HepG2 (cell line): Measurements from ENCODE around the gene ZFP90. TPM values are rescaled to one million over a fixed set of nuclear protein-coding genes. Genes with fewer than 3 reads are reported as not detected.

ENCODE experiments used
- BRD4 ChIP-seq: sonication (generic); formaldehyde crosslinking; IDR thresholded peaks from 2 replicates; pipeline ENCODE4 v1.4.0; 2020; ENCODE audit warnings: missing genetic modification reagents
- CBFB ChIP-seq: sonication (generic); formaldehyde crosslinking; IDR thresholded peaks from 2 replicates; pipeline ENCODE4 v1.4.0; 2020; ENCODE audit warnings: missing genetic modification reagents
- ETV6 ChIP-seq: sonication (generic); formaldehyde crosslinking; conservative IDR thresholded peaks from 2 replicates; pipeline ENCODE4 v1.4.0; 2020; ENCODE audit warnings: missing genetic modification reagents
- IKZF1 ChIP-seq: fragments of 450-650 bp; IDR thresholded peaks from 2 replicates; pipeline ENCODE4 v1.7.1; 2016
- KLF16 ChIP-seq, 2 experiments: sonication (generic) in 1 of 2; formaldehyde crosslinking in 1 of 2; IDR thresholded peaks; 2 replicates each; pipeline versions ENCODE4 v1.6.1 to v1.8.0; 2016 to 2023; ENCODE audit warnings: missing genetic modification reagents in 2 of 2, missing compliant biosample characterization in 1 of 2
- MAFK ChIP-seq, 2 experiments: IDR thresholded peaks in 1 of 2; conservative IDR thresholded peaks in 1 of 2; 2 replicates each; pipeline ENCODE4 v1.6.1; 2011; ENCODE audit warnings: improper control_type of control experiment in 2 of 2, low read length in 2 of 2
- NONO ChIP-seq, 2 experiments: fragments of 450-650 bp in 1 of 2; sonication (generic) in 1 of 2; formaldehyde crosslinking in 1 of 2; IDR thresholded peaks in 1 of 2; conservative IDR thresholded peaks in 1 of 2; 2 replicates each; pipeline versions ENCODE4 v1.6.1 to v1.8.0; 2017 to 2022; ENCODE audit warnings: mild to moderate bottlenecking in 1 of 2, missing genetic modification reagents in 1 of 2, moderate library complexity in 1 of 2
- NPAS2 ChIP-seq: sonication (generic); formaldehyde crosslinking; IDR thresholded peaks from 2 replicates; pipeline ENCODE4 v1.8.0; 2022; ENCODE audit warnings: mild to moderate bottlenecking, missing genetic modification reagents, borderline replicate concordance
- SRY ChIP-seq: sonication (generic); formaldehyde crosslinking; IDR thresholded peaks from 2 replicates; pipeline ENCODE4 v1.8.0; 2022; ENCODE audit warnings: mild to moderate bottlenecking, missing genetic modification reagents
- ZBTB7B ChIP-seq: sonication (generic); formaldehyde crosslinking; IDR thresholded peaks from 2 replicates; pipeline ENCODE4 v1.4.0; 2020; ENCODE audit warnings: missing genetic modification reagents
- ZNF124 ChIP-seq: sonication (generic); formaldehyde crosslinking; IDR thresholded peaks from 2 replicates; pipeline ENCODE4 v1.4.0; 2020; ENCODE audit warnings: missing genetic modification reagents
- ZNF431 ChIP-seq: sonication (generic); formaldehyde crosslinking; IDR thresholded peaks from 2 replicates; pipeline ENCODE4 v1.9.0; 2022; ENCODE audit warnings: missing genetic modification reagents, low read depth, mild to moderate bottlenecking, borderline replicate concordance
- ZNF557 ChIP-seq: sonication (generic); formaldehyde crosslinking; IDR thresholded peaks from 2 replicates; pipeline ENCODE4 v1.4.0; 2020; ENCODE audit warnings: missing genetic modification reagents
- ZSCAN21 ChIP-seq: sonication (generic); formaldehyde crosslinking; IDR thresholded peaks from 2 replicates; pipeline ENCODE4 v1.8.0; 2022; ENCODE audit warnings: mild to moderate bottlenecking, missing genetic modification reagents, moderate library complexity, borderline replicate concordance
- polyA plus RNA-seq, 8 experiments: library from polyadenylated mRNA; depleted of rRNA in 3 of 8; stranded (reverse) in 7 of 8; unstranded in 1 of 8; fragments of >200 nt; fragmentation: Illumina TruSeq in 4 of 8; extraction: Trizol in 4 of 8; gene quantifications; 2 replicates each; pipeline versions ENCODE4 v1.2.1 to v1.2.3, GENCODE V29; 2011 to 2016; ENCODE audit warnings: low read depth in 4 of 8, missing spikeins in 1 of 8, mixed read lengths in 1 of 8; ENCODE audit not compliant: insufficient read depth in 1 of 8
- total RNA-seq, 5 experiments: library from RNA; depleted of rRNA; stranded (reverse); fragments of >200 nt; fragmentation: Illumina TruSeq; extraction: Trizol; gene quantifications; 2 replicates each; pipeline ENCODE4 v1.2.3, GENCODE V29; 2016; ENCODE audit warnings: low read depth in 1 of 5
- TF ChIP-seq, protein P1 (sequence below): sonication (generic); formaldehyde crosslinking; IDR thresholded peaks from 2 replicates; pipeline ENCODE4 v1.4.0; 2020; ENCODE audit warnings: missing genetic modification reagents
- TF ChIP-seq, protein P2 (sequence below): sonication (generic); formaldehyde crosslinking; IDR thresholded peaks from 2 replicates; pipeline ENCODE4 v1.9.0; 2022; ENCODE audit warnings: missing genetic modification reagents, mild to moderate bottlenecking, borderline replicate concordance
- TF ChIP-seq, protein P3 (sequence below): sonication (generic); formaldehyde crosslinking; IDR thresholded peaks from 2 replicates; pipeline ENCODE4 v1.4.0; 2020; ENCODE audit warnings: missing genetic modification reagents, borderline replicate concordance
- TF ChIP-seq, protein P4 (sequence below): IDR thresholded peaks from 2 replicates; pipeline ENCODE4 v1.6.1; 2012; ENCODE audit warnings: low read length, improper control_type of control experiment

ZFP90 gene
- total and polyA plus RNA-seq, 2 of the 13 experiments (the other 11 are each of a cell fraction or from before 2014, with no cell fraction given), result 17.6 to 18.9 TPM

DNA sequence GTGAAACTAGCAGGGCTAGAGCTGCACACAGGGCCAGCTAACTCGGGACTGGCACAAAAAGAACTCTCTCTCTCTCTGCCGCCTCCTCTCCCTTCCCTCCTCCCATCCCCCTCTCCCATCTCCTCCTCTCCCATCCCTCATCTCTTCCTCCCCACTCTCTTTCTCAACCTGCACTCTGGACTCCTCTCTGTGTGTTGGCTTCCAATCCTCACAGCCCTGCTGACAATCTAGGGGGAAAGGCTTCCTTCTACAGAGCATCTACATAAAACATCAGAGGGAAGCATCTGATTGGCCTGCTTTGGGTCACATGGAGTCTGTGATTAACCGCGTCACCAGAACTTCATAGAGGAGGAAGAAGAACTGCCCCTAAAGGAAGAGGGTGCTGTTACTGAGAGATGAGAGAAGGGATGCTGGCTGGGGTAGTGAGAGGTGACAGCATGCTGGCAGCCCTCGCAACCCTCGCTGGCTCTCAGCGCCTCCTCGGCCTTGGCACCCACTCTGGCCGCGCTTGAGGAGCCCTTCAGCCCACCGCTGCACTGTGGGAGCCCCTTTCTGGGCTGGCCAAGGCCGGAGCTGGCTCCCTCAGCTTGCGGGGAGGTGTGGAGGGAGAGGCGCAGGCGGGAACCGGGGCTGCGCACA lies 12.8 kb upstream of the ZFP90 start (continued):
- TF ChIP-seq MAFK (conservative IDR thresholded peaks at IDR 0.05 in 1 of 2, IDR thresholded peaks at IDR 0.05 in 1 of 2; ENCODE audit: low read length in 2 of 2), result no peak
- TF ChIP-seq, protein P1, sequence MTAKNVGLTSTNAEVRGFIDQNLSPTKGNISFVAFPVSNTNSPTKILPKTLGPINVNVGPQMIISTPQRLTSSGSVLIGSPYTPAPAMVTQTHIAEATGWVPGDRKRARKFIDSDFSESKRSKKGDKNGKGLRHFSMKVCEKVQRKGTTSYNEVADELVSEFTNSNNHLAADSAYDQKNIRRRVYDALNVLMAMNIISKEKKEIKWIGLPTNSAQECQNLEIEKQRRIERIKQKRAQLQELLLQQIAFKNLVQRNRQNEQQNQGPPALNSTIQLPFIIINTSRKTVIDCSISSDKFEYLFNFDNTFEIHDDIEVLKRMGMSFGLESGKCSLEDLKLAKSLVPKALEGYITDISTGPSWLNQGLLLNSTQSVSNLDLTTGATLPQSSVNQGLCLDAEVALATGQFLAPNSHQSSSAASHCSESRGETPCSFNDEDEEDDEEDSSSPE (CRISPR knock-in tag), result no peak
- TF ChIP-seq CBFB (CRISPR knock-in tag), result no peak
- no peak for TF ChIP-seq ZNF431 (CRISPR knock-in tag)
- TF ChIP-seq, protein P2, sequence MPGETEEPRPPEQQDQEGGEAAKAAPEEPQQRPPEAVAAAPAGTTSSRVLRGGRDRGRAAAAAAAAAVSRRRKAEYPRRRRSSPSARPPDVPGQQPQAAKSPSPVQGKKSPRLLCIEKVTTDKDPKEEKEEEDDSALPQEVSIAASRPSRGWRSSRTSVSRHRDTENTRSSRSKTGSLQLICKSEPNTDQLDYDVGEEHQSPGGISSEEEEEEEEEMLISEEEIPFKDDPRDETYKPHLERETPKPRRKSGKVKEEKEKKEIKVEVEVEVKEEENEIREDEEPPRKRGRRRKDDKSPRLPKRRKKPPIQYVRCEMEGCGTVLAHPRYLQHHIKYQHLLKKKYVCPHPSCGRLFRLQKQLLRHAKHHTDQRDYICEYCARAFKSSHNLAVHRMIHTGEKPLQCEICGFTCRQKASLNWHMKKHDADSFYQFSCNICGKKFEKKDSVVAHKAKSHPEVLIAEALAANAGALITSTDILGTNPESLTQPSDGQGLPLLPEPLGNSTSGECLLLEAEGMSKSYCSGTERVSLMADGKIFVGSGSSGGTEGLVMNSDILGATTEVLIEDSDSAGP, result no peak
- no peak for TF ChIP-seq SRY (CRISPR knock-in tag)
- TF ChIP-seq, protein P3, sequence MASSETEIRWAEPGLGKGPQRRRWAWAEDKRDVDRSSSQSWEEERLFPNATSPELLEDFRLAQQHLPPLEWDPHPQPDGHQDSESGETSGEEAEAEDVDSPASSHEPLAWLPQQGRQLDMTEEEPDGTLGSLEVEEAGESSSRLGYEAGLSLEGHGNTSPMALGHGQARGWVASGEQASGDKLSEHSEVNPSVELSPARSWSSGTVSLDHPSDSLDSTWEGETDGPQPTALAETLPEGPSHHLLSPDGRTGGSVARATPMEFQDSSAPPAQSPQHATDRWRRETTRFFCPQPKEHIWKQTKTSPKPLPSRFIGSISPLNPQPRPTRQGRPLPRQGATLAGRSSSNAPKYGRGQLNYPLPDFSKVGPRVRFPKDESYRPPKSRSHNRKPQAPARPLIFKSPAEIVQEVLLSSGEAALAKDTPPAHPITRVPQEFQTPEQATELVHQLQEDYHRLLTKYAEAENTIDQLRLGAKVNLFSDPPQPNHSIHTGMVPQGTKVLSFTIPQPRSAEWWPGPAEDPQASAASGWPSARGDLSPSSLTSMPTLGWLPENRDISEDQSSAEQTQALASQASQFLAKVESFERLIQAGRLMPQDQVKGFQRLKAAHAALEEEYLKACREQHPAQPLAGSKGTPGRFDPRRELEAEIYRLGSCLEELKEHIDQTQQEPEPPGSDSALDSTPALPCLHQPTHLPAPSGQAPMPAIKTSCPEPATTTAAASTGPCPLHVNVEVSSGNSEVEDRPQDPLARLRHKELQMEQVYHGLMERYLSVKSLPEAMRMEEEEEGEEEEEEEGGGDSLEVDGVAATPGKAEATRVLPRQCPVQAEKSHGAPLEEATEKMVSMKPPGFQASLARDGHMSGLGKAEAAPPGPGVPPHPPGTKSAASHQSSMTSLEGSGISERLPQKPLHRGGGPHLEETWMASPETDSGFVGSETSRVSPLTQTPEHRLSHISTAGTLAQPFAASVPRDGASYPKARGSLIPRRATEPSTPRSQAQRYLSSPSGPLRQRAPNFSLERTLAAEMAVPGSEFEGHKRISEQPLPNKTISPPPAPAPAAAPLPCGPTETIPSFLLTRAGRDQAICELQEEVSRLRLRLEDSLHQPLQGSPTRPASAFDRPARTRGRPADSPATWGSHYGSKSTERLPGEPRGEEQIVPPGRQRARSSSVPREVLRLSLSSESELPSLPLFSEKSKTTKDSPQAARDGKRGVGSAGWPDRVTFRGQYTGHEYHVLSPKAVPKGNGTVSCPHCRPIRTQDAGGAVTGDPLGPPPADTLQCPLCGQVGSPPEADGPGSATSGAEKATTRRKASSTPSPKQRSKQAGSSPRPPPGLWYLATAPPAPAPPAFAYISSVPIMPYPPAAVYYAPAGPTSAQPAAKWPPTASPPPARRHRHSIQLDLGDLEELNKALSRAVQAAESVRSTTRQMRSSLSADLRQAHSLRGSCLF, result no peak
- TF ChIP-seq NONO (IDR thresholded peaks at IDR 0.05), result no peak
- 0 out of 2 replicates have a peak, but pooled peaks have one; percentile 36 for TF ChIP-seq NONO (CRISPR knock-in tag; conservative IDR thresholded peaks at IDR 0.05)
- TF ChIP-seq IKZF1, result no peak
- TF ChIP-seq, protein P4, sequence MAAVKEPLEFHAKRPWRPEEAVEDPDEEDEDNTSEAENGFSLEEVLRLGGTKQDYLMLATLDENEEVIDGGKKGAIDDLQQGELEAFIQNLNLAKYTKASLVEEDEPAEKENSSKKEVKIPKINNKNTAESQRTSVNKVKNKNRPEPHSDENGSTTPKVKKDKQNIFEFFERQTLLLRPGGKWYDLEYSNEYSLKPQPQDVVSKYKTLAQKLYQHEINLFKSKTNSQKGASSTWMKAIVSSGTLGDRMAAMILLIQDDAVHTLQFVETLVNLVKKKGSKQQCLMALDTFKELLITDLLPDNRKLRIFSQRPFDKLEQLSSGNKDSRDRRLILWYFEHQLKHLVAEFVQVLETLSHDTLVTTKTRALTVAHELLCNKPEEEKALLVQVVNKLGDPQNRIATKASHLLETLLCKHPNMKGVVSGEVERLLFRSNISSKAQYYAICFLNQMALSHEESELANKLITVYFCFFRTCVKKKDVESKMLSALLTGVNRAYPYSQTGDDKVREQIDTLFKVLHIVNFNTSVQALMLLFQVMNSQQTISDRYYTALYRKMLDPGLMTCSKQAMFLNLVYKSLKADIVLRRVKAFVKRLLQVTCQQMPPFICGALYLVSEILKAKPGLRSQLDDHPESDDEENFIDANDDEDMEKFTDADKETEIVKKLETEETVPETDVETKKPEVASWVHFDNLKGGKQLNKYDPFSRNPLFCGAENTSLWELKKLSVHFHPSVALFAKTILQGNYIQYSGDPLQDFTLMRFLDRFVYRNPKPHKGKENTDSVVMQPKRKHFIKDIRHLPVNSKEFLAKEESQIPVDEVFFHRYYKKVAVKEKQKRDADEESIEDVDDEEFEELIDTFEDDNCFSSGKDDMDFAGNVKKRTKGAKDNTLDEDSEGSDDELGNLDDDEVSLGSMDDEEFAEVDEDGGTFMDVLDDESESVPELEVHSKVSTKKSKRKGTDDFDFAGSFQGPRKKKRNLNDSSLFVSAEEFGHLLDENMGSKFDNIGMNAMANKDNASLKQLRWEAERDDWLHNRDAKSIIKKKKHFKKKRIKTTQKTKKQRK, result no peak
- no peak for TF ChIP-seq BRD4 (CRISPR knock-in tag)
- no peak for TF ChIP-seq ZSCAN21 (CRISPR knock-in tag)
- TF ChIP-seq ETV6 (CRISPR knock-in tag), result no peak
- no peak for TF ChIP-seq ZBTB7B
- TF ChIP-seq ZNF557, result no peak
- no peak for TF ChIP-seq ZNF124 (CRISPR knock-in tag)
- TF ChIP-seq NPAS2 (CRISPR knock-in tag), result no peak
- TF ChIP-seq KLF16 (CRISPR knock-in tag; IDR thresholded peaks at IDR 0.05), result no peak
